ENCODE measurements around the gene PTPRN2. TPM values are rescaled to one million over a fixed set of nuclear protein-coding genes. Genes with fewer than 3 reads are reported as not detected.

Gene PTPRN2
- total and polyA plus RNA-seq, 2 of the 13 experiments (the other 11 are each of a cell fraction or from before 2014, with no cell fraction given): 2.5 to 24.2 TPM

GRCh38 chr7:158102897-158103296 is 484.7 kb downstream of the PTPRN2 start:
- TF ChIP-seq MAF1 (CRISPR knock-in tag; IDR thresholded peaks at IDR 0.05; ENCODE audit: borderline replicate concordance) (no peak), TFE3 (CRISPR knock-in tag; IDR thresholded peaks at IDR 0.05) (no peak)
- TF ChIP-seq, protein P1, sequence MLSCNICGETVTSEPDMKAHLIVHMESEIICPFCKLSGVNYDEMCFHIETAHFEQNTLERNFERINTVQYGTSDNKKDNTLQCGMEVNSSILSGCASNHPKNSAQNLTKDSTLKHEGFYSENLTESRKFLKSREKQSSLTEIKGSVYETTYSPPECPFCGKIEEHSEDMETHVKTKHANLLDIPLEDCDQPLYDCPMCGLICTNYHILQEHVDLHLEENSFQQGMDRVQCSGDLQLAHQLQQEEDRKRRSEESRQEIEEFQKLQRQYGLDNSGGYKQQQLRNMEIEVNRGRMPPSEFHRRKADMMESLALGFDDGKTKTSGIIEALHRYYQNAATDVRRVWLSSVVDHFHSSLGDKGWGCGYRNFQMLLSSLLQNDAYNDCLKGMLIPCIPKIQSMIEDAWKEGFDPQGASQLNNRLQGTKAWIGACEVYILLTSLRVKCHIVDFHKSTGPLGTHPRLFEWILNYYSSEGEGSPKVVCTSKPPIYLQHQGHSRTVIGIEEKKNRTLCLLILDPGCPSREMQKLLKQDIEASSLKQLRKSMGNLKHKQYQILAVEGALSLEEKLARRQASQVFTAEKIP (CRISPR knock-in tag; IDR thresholded peaks at IDR 0.05; ENCODE audit: borderline replicate concordance): no peak
- TF ChIP-seq, protein P2, sequence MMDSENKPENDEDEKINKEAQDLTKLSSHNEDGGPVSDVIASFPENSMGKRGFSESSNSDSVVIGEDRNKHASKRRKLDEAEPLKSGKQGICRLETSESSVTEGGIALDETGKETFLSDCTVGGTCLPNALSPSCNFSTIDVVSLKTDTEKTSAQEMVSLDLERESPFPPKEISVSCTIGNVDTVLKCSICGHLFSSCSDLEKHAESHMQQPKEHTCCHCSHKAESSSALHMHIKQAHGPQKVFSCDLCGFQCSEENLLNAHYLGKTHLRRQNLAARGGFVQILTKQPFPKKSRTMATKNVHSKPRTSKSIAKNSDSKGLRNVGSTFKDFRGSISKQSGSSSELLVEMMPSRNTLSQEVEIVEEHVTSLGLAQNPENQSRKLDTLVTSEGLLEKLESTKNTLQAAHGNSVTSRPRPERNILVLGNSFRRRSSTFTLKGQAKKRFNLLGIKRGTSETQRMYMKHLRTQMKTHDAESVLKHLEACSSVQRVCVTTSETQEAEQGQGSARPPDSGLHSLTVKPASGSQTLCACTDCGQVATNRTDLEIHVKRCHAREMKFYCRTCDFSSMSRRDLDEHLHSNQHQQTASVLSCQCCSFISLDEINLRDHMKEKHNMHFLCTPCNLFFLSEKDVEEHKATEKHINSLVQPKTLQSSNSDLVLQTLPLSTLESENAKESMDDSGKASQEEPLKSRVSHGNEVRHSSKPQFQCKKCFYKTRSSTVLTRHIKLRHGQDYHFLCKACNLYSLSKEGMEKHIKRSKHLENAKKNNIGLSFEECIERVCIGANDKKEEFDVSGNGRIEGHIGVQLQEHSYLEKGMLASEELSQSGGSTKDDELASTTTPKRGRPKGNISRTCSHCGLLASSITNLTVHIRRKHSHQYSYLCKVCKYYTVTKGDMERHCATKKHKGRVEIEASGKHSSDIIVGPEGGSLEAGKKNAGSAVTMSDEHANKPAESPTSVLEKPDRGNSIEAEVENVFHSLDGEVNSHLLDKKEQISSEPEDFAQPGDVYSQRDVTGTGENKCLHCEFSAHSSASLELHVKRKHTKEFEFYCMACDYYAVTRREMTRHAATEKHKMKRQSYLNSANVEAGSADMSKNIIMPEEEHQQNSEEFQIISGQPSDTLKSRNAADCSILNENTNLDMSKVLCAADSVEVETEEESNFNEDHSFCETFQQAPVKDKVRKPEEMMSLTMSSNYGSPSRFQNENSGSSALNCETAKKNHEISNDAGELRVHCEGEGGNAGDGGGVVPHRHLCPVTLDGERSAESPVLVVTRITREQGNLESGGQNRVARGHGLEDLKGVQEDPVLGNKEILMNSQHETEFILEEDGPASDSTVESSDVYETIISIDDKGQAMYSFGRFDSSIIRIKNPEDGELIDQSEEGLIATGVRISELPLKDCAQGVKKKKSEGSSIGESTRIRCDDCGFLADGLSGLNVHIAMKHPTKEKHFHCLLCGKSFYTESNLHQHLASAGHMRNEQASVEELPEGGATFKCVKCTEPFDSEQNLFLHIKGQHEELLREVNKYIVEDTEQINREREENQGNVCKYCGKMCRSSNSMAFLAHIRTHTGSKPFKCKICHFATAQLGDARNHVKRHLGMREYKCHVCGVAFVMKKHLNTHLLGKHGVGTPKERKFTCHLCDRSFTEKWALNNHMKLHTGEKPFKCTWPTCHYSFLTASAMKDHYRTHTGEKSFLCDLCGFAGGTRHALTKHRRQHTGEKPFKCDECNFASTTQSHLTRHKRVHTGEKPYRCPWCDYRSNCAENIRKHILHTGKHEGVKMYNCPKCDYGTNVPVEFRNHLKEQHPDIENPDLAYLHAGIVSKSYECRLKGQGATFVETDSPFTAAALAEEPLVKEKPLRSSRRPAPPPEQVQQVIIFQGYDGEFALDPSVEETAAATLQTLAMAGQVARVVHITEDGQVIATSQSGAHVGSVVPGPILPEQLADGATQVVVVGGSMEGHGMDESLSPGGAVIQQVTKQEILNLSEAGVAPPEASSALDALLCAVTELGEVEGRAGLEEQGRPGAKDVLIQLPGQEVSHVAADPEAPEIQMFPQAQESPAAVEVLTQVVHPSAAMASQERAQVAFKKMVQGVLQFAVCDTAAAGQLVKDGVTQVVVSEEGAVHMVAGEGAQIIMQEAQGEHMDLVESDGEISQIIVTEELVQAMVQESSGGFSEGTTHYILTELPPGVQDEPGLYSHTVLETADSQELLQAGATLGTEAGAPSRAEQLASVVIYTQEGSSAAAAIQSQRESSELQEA (CRISPR knock-in tag; IDR thresholded peaks at IDR 0.05; ENCODE audit: not compliant biosample characterization): no peak
- CTCF ChIA-PET (ENCODE audit: low intra/inter-chr PET ratio, low total read pairs): no interaction called here
- no peaks in the 10 kb centered on the region for H3K36me3 ChIP-seq (replicated peaks in 1 of 2; ENCODE audit: control insufficient read depth in 1 of 2, insufficient read depth in 2 of 2, low read length in 2 of 2)
- no peak overlapping the region for H3K4me2 ChIP-seq (ENCODE audit: low read depth, low read length)
- no peak for FAIRE-seq
- H4K20me1 ChIP-seq (ENCODE audit: insufficient read depth, low read length): 0 out of 2 replicates have a peak, but pooled peaks cover 3% of the 10 kb centered on the region
- WGBS (ENCODE audit: low lambda C conversion rate): 75% methylated on average over 5 of the region's 9 CpGs
- no peaks in the 10 kb centered on the region for H3K27me3 ChIP-seq (ENCODE audit: control insufficient read depth in 1 of 2, insufficient read depth in 2 of 2, low read length in 2 of 2)
- H3K9me3 ChIP-seq (ENCODE audit: low read length): no peaks in the 10 kb centered on the region
- no peak overlapping the region for H3K9ac ChIP-seq (ENCODE audit: insufficient read depth, low read depth, low read length)
- BruUV-seq (replicated peaks): no TSS peak
- in situ Hi-C loops (cut with HindIII; ENCODE audit: extremely low pct_ligation_motif_present, low pct_unique_long_range_greater_than_20kb): no loop called here
- no peak for DNase-seq (ENCODE audit: low spot score)
- POLR2A ChIA-PET: no interaction called here
- no peaks in the 10 kb centered on the region for H3K79me2 ChIP-seq (ENCODE audit: insufficient read depth, low read length)
- no peak for ATAC-seq
- no peak overlapping the region for H2AFZ ChIP-seq (ENCODE audit: low read length)
- H3K4me1 ChIP-seq (ENCODE audit: insufficient read depth, low read length): no peaks in the 10 kb centered on the region
- no peak overlapping the region for H3K27ac ChIP-seq (ENCODE audit: extremely low read length, insufficient read depth, low read length)
- intact Hi-C loops (cut with micrococcal nuclease; ENCODE audit: unreplicated experiment): no loop called here
- no peak overlapping the region for H3K4me3 ChIP-seq (replicated peaks in 1 of 3; ENCODE audit: insufficient read depth in 1 of 3, low read depth in 2 of 3, low read length in 3 of 3)
